Measurements from ENCODE around the gene TRAPPC3L.

DNA sequence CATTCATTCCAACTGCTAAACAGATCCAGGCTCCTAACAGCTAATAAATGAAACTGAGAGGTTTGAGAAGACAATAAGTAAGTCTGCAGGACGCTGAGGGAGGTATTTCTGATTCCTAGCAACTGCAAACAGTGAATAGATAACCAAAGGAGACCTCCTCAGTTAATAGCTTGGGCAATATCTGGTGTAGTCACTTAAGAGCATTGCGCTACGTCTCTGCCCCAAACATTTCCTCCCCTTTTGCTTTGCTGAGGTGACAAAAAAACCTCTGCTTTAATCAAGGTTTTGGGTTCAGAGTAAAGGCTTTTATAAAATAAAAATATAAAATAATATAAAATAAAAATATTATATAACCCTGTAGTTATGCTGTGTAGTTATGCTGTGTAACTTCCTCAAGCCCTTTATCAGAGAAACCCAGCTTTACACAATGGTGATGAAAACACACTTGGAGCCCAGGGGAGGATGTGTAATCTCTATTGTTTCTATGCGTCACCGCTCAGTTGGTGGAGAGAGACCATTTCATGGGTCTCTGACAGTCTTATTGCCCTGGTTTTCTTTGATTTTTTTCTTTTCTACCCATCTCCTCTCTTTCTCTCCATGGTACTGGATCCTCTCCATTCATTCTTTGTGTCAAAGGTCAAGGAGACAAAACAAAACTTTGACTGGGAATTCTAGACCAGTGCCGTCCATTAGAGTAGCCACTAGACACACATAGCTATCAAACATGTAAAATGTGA is 53.0 kb downstream of the TRAPPC3L start:
- TF ChIP-seq POLR2A (IDR thresholded peaks at IDR 0.05) (no peak), POLR2AphosphoS5 (IDR thresholded peaks at IDR 0.05) (no peak)
- TF ChIP-seq, protein P1, sequence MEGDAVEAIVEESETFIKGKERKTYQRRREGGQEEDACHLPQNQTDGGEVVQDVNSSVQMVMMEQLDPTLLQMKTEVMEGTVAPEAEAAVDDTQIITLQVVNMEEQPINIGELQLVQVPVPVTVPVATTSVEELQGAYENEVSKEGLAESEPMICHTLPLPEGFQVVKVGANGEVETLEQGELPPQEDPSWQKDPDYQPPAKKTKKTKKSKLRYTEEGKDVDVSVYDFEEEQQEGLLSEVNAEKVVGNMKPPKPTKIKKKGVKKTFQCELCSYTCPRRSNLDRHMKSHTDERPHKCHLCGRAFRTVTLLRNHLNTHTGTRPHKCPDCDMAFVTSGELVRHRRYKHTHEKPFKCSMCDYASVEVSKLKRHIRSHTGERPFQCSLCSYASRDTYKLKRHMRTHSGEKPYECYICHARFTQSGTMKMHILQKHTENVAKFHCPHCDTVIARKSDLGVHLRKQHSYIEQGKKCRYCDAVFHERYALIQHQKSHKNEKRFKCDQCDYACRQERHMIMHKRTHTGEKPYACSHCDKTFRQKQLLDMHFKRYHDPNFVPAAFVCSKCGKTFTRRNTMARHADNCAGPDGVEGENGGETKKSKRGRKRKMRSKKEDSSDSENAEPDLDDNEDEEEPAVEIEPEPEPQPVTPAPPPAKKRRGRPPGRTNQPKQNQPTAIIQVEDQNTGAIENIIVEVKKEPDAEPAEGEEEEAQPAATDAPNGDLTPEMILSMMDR (IDR thresholded peaks at IDR 0.05 in 8 of 11, conservative IDR thresholded peaks at IDR 0.05 in 3 of 11) = no peak
